ENCODE results near the gene RUVBL1.
A peak's percentile ranks its signal among the peaks of the same experiment; 100 is the strongest.

The RUVBL1 gene

GRCh38 chr3:128152419-128153155 is 29.0 kb upstream of the RUVBL1 start:
- Mint-ChIP-seq H3K9me3 (no peaks in the 10 kb centered on the region), H3K27me3 (ENCODE audit: low read depth) (no peaks in the 10 kb centered on the region), H3K4me3 (peak overlapping the region; percentile 89), H3K27ac (peak overlapping the region; percentile 92), H3K36me3 (ENCODE audit: low read depth) (peaks cover 15% of the 10 kb centered on the region), H3K4me1 (ENCODE audit: low read depth) (peaks cover 20% of the 10 kb centered on the region)
- no peak for DNase-seq (ENCODE audit: low spot score)

DNA sequence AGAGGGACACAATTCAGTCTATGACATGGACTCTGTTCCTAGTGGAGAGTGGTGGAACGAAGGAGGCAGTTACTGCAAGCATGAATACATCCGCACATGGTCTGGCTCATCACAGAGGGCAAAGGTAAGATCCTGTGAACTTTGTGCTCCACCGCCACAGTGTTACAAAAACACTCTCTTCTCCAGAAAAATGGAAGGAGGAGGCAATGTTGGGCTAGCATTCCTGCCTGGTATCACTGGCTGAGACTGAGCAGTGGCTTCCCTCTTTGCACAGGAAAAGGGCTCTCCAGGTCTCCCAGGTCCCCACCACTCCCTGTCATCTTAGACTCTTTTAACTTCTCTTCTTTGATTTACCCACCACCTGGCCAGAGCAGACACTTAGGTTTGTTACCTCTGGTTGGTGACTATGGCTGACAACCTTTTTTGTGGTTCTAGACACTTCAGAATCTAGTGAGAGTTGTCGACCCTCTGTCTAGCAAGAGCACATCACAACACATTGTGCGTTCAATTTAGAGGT is 28.2 kb upstream of the RUVBL1 start:
- Mint-ChIP-seq H3K9me3 (no peaks in the 10 kb centered on the region), H3K4me1 (ENCODE audit: low read depth) (peaks cover 20% of the 10 kb centered on the region), H3K4me3 (no peak overlapping the region), H3K27me3 (ENCODE audit: low read depth) (no peaks in the 10 kb centered on the region), H3K36me3 (ENCODE audit: low read depth) (peaks cover 7% of the 10 kb centered on the region), H3K27ac (no peak overlapping the region)
- DNase-seq (ENCODE audit: low spot score): no peak

- no peak overlapping the region for H3K4me3 Mint-ChIP-seq
These were observed 26.0 kb upstream of the RUVBL1 start for GRCh38 chr3:128149650-128150049.

DNA sequence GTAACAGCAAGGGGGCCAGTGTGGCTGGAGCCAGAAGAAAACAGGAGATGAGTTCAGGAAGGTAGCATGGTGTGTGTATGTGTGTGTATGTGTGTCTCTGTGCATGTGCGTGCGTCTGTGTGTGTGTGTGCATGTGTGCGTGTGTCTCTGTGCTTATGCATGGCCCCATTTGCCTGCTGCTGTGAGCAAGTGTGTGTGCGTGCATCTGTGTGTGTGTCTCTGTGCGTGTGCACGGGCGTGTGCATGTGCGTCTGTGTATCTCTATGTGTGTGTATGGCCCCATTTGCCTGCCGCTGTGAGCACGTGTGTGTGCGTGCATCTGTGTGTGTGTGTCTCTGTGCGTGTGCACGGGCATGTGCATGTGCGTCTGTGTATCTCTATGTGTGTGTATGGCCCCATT is 22.6 kb upstream of the RUVBL1 start:
- no peak overlapping the region for H3K27ac Mint-ChIP-seq
- no peaks in the 10 kb centered on the region for H3K36me3 Mint-ChIP-seq (ENCODE audit: low read depth)
- no peak for DNase-seq (ENCODE audit: low spot score)
- H3K4me1 Mint-ChIP-seq (ENCODE audit: low read depth): no peaks in the 10 kb centered on the region
- H3K27me3 Mint-ChIP-seq (ENCODE audit: low read depth): peaks cover 2% of the 10 kb centered on the region
- no peaks in the 10 kb centered on the region for H3K9me3 Mint-ChIP-seq
- no peak overlapping the region for H3K4me3 Mint-ChIP-seq

More at GRCh38 chr3:128149650-128150049, 26.0 kb upstream of the RUVBL1 start:
- Mint-ChIP-seq H3K27me3 (ENCODE audit: low read depth) (peaks cover 2% of the 10 kb centered on the region), H3K27ac (no peak overlapping the region), H3K4me1 (ENCODE audit: low read depth) (peaks cover 11% of the 10 kb centered on the region), H3K9me3 (no peaks in the 10 kb centered on the region), H3K36me3 (ENCODE audit: low read depth) (no peaks in the 10 kb centered on the region)
- DNase-seq (ENCODE audit: low spot score): no peak

GRCh38 chr3:128145279-128145678 is 21.7 kb upstream of the RUVBL1 start:
- Mint-ChIP-seq H3K27me3 (ENCODE audit: low read depth) (peaks cover 2% of the 10 kb centered on the region), H3K9me3 (no peaks in the 10 kb centered on the region), H3K36me3 (ENCODE audit: low read depth) (no peaks in the 10 kb centered on the region), H3K27ac (no peak overlapping the region), H3K4me3 (no peak overlapping the region), H3K4me1 (ENCODE audit: low read depth) (no peaks in the 10 kb centered on the region)
- DNase-seq (ENCODE audit: low spot score): no peak

DNA sequence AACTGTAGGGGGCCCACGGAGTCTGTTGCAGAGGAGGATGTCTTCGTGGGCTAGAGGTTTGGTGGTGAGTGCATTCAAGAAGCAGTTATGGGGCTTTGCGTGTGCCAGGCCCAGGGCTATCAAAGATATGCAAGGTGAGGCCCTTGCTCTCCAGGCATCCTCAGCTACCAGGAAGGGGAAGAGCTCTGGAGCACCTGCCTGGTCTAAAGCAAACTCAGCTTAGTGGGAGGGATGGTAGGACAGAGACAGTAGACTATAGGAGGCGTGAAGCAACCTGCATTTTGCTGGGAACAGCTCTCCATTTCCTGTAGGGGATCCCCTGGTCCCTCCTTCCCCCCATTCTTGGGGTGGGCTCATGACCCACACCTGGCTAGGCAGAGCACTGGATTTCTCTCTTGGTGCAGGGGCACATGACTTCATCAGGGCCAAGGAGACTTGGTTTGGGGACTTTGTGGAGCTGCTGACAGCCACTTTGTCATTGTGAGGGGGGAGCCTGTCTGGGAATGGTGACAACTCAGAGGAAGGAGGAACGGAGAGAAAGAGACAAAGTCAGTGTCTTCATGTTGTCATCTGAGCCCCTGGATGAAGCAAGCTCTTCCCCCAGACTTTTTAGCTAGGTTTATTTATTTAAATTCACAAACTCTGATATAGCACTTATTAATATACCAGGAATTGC is 21.0 kb upstream of the RUVBL1 start:
- H3K9me3 Mint-ChIP-seq: no peaks in the 10 kb centered on the region
- no peaks in the 10 kb centered on the region for H3K36me3 Mint-ChIP-seq (ENCODE audit: low read depth)
- H3K27me3 Mint-ChIP-seq (ENCODE audit: low read depth): peaks cover 2% of the 10 kb centered on the region
- no peak for DNase-seq (ENCODE audit: low spot score)
- no peak overlapping the region for H3K4me3 Mint-ChIP-seq
- no peak overlapping the region for H3K27ac Mint-ChIP-seq
- no peaks in the 10 kb centered on the region for H3K4me1 Mint-ChIP-seq (ENCODE audit: low read depth)

DNA sequence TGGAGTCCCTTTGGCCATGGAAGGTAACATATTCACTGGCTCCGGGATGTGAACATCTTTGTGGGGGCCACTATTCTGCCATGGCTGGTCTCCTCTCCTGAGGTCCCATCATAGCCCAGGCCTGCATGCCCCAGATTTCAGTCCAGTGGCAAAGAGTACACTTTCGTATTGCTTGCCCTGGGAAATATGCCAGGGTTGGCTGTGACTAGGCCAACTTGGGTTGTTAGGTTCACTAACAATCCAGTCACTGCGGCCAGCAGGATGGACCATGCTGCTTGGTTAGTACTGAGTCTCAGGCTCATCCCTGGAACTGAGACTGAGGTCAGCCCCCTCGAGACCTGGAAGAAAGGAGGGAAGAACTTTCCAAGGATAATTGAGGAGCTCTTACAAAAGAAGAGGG is 19.9 kb upstream of the RUVBL1 start:
- no peak overlapping the region for H3K27ac Mint-ChIP-seq
- DNase-seq (ENCODE audit: low spot score): no peak
- no peaks in the 10 kb centered on the region for H3K36me3 Mint-ChIP-seq (ENCODE audit: low read depth)
- no peaks in the 10 kb centered on the region for H3K9me3 Mint-ChIP-seq
- no peaks in the 10 kb centered on the region for H3K4me1 Mint-ChIP-seq (ENCODE audit: low read depth)
- peaks cover 9% of the 10 kb centered on the region for H3K27me3 Mint-ChIP-seq (ENCODE audit: low read depth)
- no peak overlapping the region for H3K4me3 Mint-ChIP-seq

DNA sequence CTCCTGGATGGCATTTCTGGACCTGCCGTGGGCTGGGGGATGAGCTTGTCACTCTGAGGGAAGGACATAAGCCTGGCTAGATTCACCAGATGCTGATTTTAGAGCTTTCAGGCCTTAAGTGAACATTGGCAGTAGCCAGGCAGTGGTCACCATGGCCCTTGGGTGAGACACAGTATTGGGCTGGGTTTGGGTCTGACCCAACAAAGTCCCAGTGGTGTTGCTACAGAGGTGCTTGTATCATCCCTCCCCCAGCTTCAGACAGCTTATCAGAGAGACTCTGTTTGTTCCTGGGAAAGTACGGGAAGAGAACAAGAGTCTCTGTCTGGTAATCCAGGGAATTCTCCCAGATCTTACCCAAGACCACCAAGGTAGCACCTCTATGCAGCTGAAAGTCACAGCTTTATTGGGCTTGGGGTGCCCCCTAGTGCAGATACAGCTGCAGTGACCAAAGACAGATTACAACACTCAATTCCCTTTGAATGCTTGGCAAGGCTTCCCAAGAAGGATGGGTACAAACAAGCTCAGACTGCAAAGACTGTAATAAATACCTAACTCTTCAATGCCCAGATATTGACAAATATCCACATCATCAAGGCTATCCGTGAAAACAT is 9.8 kb upstream of the RUVBL1 start:
- no peak for DNase-seq (ENCODE audit: low spot score)
- Mint-ChIP-seq H3K36me3 (ENCODE audit: low read depth) (no peaks in the 10 kb centered on the region), H3K27me3 (ENCODE audit: low read depth) (peaks cover 34% of the 10 kb centered on the region), H3K9me3 (no peaks in the 10 kb centered on the region), H3K27ac (no peak overlapping the region), H3K4me1 (ENCODE audit: low read depth) (no peaks in the 10 kb centered on the region), H3K4me3 (no peak overlapping the region)

DNA sequence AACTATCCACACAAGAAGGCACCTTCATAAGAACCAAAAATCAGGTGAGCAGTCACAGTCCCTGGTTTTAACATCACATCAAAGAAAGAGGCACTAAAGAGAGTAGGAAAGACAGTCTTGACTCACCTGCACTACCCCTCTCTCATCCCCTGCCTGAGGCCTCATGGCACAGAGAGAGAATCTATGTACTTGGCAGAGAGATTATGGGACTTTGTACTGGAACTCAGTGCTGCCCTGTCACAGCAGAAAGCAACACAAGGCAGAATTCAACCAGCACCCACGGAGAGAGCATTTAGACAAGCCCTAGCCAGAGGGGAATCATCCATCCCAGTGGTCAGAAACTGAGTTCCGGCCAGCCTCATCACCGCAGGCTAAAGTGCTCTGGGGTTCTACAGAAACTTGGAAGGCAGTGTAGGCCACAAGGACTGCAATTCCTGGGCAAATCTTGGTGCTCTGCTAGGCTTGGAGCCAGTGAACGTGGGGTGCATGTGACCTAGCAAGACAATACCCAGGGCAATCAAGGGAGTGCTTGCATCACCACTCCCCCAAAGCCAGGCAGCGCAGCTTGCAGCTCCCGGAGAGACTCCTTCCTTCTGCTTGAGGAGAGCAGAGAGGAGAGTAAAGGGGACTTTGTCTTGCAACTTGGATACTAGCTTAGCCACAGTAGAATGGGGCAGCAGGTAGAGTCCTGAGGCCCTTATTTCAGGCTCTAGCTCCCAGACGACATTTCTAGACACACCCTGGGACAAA is 8.5 kb upstream of the RUVBL1 start:
- no peaks in the 10 kb centered on the region for H3K36me3 Mint-ChIP-seq (ENCODE audit: low read depth)
- no peak for DNase-seq (ENCODE audit: low spot score)
- H3K4me1 Mint-ChIP-seq (ENCODE audit: low read depth): no peaks in the 10 kb centered on the region
- H3K27me3 Mint-ChIP-seq (ENCODE audit: low read depth): peaks cover 25% of the 10 kb centered on the region
- H3K9me3 Mint-ChIP-seq: no peaks in the 10 kb centered on the region
- H3K27ac Mint-ChIP-seq: no peak overlapping the region
- H3K4me3 Mint-ChIP-seq: no peak overlapping the region

- no peaks in the 10 kb centered on the region for H3K9me3 Mint-ChIP-seq
- H3K27me3 Mint-ChIP-seq (ENCODE audit: low read depth): peaks cover 13% of the 10 kb centered on the region
- no peak for DNase-seq (ENCODE audit: low spot score)
- no peak overlapping the region for H3K27ac Mint-ChIP-seq
- H3K36me3 Mint-ChIP-seq (ENCODE audit: low read depth): peaks cover 6% of the 10 kb centered on the region
- no peak overlapping the region for H3K4me3 Mint-ChIP-seq
- H3K4me1 Mint-ChIP-seq (ENCODE audit: low read depth): peaks cover 9% of the 10 kb centered on the region
These were observed 4.6 kb upstream of the RUVBL1 start for GRCh38 chr3:128128251-128128650.

- H3K4me3 Mint-ChIP-seq: no peak overlapping the region
- no peaks in the 10 kb centered on the region for H3K9me3 Mint-ChIP-seq
- H3K4me1 Mint-ChIP-seq (ENCODE audit: low read depth): peaks cover 15% of the 10 kb centered on the region
- H3K27me3 Mint-ChIP-seq (ENCODE audit: low read depth): peaks cover 13% of the 10 kb centered on the region
- peaks cover 6% of the 10 kb centered on the region for H3K36me3 Mint-ChIP-seq (ENCODE audit: low read depth)
- no peak overlapping the region for H3K27ac Mint-ChIP-seq
- DNase-seq (ENCODE audit: low spot score): no peak
These were observed 3.6 kb upstream of the RUVBL1 start for GRCh38 chr3:128127236-128127635.

GRCh38 chr3:128123156-128123537 is 465 bp downstream of the RUVBL1 start:
- peaks cover 2% of the 10 kb centered on the region for H3K27me3 Mint-ChIP-seq (ENCODE audit: low read depth)
- DNase-seq (ENCODE audit: low spot score): no peak
- peaks cover 13% of the 10 kb centered on the region for H3K36me3 Mint-ChIP-seq (ENCODE audit: low read depth)
- peak overlapping the region; percentile 99 for H3K4me3 Mint-ChIP-seq
- peak overlapping the region; percentile 94 for H3K27ac Mint-ChIP-seq
- H3K4me1 Mint-ChIP-seq (ENCODE audit: low read depth): peaks cover 18% of the 10 kb centered on the region
- H3K9me3 Mint-ChIP-seq: no peaks in the 10 kb centered on the region

- Mint-ChIP-seq H3K36me3 (ENCODE audit: low read depth) (peaks cover 21% of the 10 kb centered on the region), H3K27ac (no peak overlapping the region), H3K9me3 (no peaks in the 10 kb centered on the region), H3K27me3 (ENCODE audit: low read depth) (no peaks in the 10 kb centered on the region), H3K4me3 (peak overlapping the region; percentile 99), H3K4me1 (ENCODE audit: low read depth) (peaks cover 18% of the 10 kb centered on the region)
- DNase-seq (ENCODE audit: low spot score): no peak
These were observed 1.6 kb downstream of the RUVBL1 start for GRCh38 chr3:128122013-128122412.
